ENCODE results near the gene IKZF3.

Gene IKZF3

GRCh38 chr17:39818358-39819000 is 45.6 kb downstream of the IKZF3 start:
- in situ Hi-C loops (cut with MboI; ENCODE audit: low sequenced_read_pairs) = no loop called here

- in situ Hi-C loops (cut with MboI; ENCODE audit: low sequenced_read_pairs) = no loop called here
These were observed 47.8 kb downstream of the IKZF3 start for GRCh38 chr17:39816272-39816671.

- in situ Hi-C loops (cut with MboI; ENCODE audit: low sequenced_read_pairs) = no loop called here
These were observed 49.6 kb downstream of the IKZF3 start for GRCh38 chr17:39814497-39814896.

- in situ Hi-C loops (cut with MboI; ENCODE audit: low sequenced_read_pairs) = no loop called here
These were observed 50.5 kb downstream of the IKZF3 start for GRCh38 chr17:39813631-39814030.

- in situ Hi-C loops (cut with MboI; ENCODE audit: low sequenced_read_pairs) = no loop called here
These were observed 51.6 kb downstream of the IKZF3 start for GRCh38 chr17:39812466-39812865.

GRCh38 chr17:39810939-39811728 is 53.0 kb downstream of the IKZF3 start:
- in situ Hi-C loops (cut with MboI; ENCODE audit: low sequenced_read_pairs) = no loop called here

- in situ Hi-C loops (cut with MboI; ENCODE audit: low sequenced_read_pairs) = no loop called here
These were observed 54.9 kb downstream of the IKZF3 start for GRCh38 chr17:39809221-39809620.

- in situ Hi-C loops (cut with MboI; ENCODE audit: low sequenced_read_pairs) = no loop called here
These were observed 55.6 kb downstream of the IKZF3 start for GRCh38 chr17:39808409-39808997.

- in situ Hi-C loops (cut with MboI; ENCODE audit: low sequenced_read_pairs) = no loop called here
These were observed 59.3 kb downstream of the IKZF3 start for GRCh38 chr17:39804839-39805238.

- in situ Hi-C loops (cut with MboI; ENCODE audit: low sequenced_read_pairs) = no loop called here
These were observed 63.1 kb downstream of the IKZF3 start for GRCh38 chr17:39801055-39801454.

- in situ Hi-C loops (cut with MboI; ENCODE audit: low sequenced_read_pairs) = no loop called here
These were observed 63.6 kb downstream of the IKZF3 start for GRCh38 chr17:39800540-39800939.

GRCh38 chr17:39799395-39799794 is 64.7 kb downstream of the IKZF3 start:
- in situ Hi-C loops (cut with MboI; ENCODE audit: low sequenced_read_pairs) = no loop called here

- in situ Hi-C loops (cut with MboI; ENCODE audit: low sequenced_read_pairs) = no loop called here
These were observed 69.7 kb downstream of the IKZF3 start for GRCh38 chr17:39794249-39794970.

GRCh38 chr17:39793301-39793872 is 70.7 kb downstream of the IKZF3 start:
- in situ Hi-C loops (cut with MboI; ENCODE audit: low sequenced_read_pairs) = no loop called here

- in situ Hi-C loops (cut with MboI; ENCODE audit: low sequenced_read_pairs) = no loop called here
These were observed 71.4 kb downstream of the IKZF3 start for GRCh38 chr17:39792526-39793221.

- in situ Hi-C loops (cut with MboI; ENCODE audit: low sequenced_read_pairs) = no loop called here
These were observed 72.8 kb downstream of the IKZF3 start for GRCh38 chr17:39791111-39791992.

GRCh38 chr17:39787743-39788484 is 76.2 kb downstream of the IKZF3 start:
- in situ Hi-C loops (cut with MboI; ENCODE audit: low sequenced_read_pairs) = no loop called here

- in situ Hi-C loops (cut with MboI; ENCODE audit: low sequenced_read_pairs) = no loop called here
These were observed 77.1 kb downstream of the IKZF3 start for GRCh38 chr17:39787041-39787440.

- in situ Hi-C loops (cut with MboI; ENCODE audit: low sequenced_read_pairs) = no loop called here
These were observed 81.1 kb downstream of the IKZF3 start for GRCh38 chr17:39782980-39783379.

All from HL-60/S4 treated with phorbol 12-myristate 13-acetate at 8.2 ng/mL for 4 days and 3 days (cell line).